Muscle of arm (tissue), 12 donors: Measurements from ENCODE around the gene ATG2B. TPM values are rescaled to one million over a fixed set of nuclear protein-coding genes. Genes with fewer than 3 reads are reported as not detected.
A peak's percentile ranks its signal among the peaks of the same experiment; 100 is the strongest.

ENCODE experiments used
- DNase-seq: peaks from one replicate; pipeline ENCODE4 v3.0.0-alpha.2; 2013
- polyA plus RNA-seq, 12 donors: library from polyadenylated mRNA; unstranded; fragments of 120-200 nt; gene quantifications; one replicate each; pipeline ENCODE4 v1.2.1, GENCODE V29; 2013; ENCODE audit not compliant: insufficient read length in 12 of 12

ATG2B gene
- polyA plus RNA-seq, 12 donors: 11.8 to 24.1 (median 16.0) TPM; not detected in 1

GRCh38 chr14:96271421-96271762 is 91.7 kb downstream of the ATG2B start:
- DNase-seq: no peak

- DNase-seq: no peak
These were observed 92.3 kb downstream of the ATG2B start for GRCh38 chr14:96270565-96271420.

GRCh38 chr14:96269359-96269710 is 93.8 kb downstream of the ATG2B start:
- no peak for DNase-seq

- no peak for DNase-seq
These were observed 94.4 kb downstream of the ATG2B start for GRCh38 chr14:96268431-96269358.

GRCh38 chr14:96267916-96268315 is 95.2 kb downstream of the ATG2B start:
- DNase-seq: no peak

GRCh38 chr14:96267336-96267735 is 95.8 kb downstream of the ATG2B start:
- peak; percentile 52 for DNase-seq

GRCh38 chr14:96265383-96266095 is 97.6 kb downstream of the ATG2B start:
- no peak for DNase-seq

GRCh38 chr14:96264853-96265252 is 98.3 kb downstream of the ATG2B start:
- no peak for DNase-seq

GRCh38 chr14:96264200-96264553 is 99.0 kb downstream of the ATG2B start:
- DNase-seq: no peak

GRCh38 chr14:96263347-96264199 is 99.6 kb downstream of the ATG2B start:
- DNase-seq: no peak

- no peak for DNase-seq
These were observed 101.1 kb downstream of the ATG2B start for GRCh38 chr14:96261772-96262655.

- DNase-seq: no peak
These were observed 102.1 kb downstream of the ATG2B start for GRCh38 chr14:96261053-96261452.

GRCh38 chr14:96260341-96260821 is 102.8 kb downstream of the ATG2B start:
- DNase-seq: no peak

- DNase-seq: no peak
These were observed 105.2 kb downstream of the ATG2B start for GRCh38 chr14:96257900-96258299.

GRCh38 chr14:96257056-96257455 is 106.1 kb downstream of the ATG2B start:
- no peak for DNase-seq

- DNase-seq: no peak
These were observed 106.7 kb downstream of the ATG2B start for GRCh38 chr14:96256407-96256806.

- no peak for DNase-seq
These were observed 107.4 kb downstream of the ATG2B start, which contains the start of gene BDKRB1 for GRCh38 chr14:96255501-96256366. TSS of gene BDKRB1 (plus strand) at chr14:96256210. CDS start at chr14:96263683, 7,473 bp downstream.

GRCh38 chr14:96254687-96255086 is 108.5 kb downstream of the ATG2B start:
- DNase-seq: no peak

GRCh38 chr14:96252999-96253539 is 110.1 kb downstream of the ATG2B start:
- DNase-seq: no peak
